Keratinocyte (primary cell): Measurements from ENCODE around the gene ADAMTS13. TPM values are rescaled to one million over a fixed set of nuclear protein-coding genes. Genes with fewer than 3 reads are reported as not detected.

Source experiments
- DNase-seq: peaks from one replicate; pipeline ENCODE4 v3.0.0-alpha.2; 2011; ENCODE audit warnings: low read depth, missing footprints, low spot score
- FAIRE-seq: peaks from 2 replicates; lab custom pipeline; 2011; peaks lifted over from hg19 to GRCh38; lab: Jason Lieb, UNC
- H2AFZ ChIP-seq: 2 replicates; pipeline ENCODE4 v1.6.0; 2012; ENCODE audit warnings: low read length, control low read depth, inconsistent platforms; ENCODE audit not compliant: control insufficient read depth
- H3K27ac ChIP-seq: 2 replicates; pipeline ENCODE4 v1.5.1; 2011; ENCODE audit warnings: low read length; ENCODE audit not compliant: control insufficient read depth, insufficient read depth
- H3K27me3 ChIP-seq: 3 replicates; pipeline ENCODE4 v1.6.0; 2011; ENCODE audit warnings: low read length; ENCODE audit not compliant: control insufficient read depth, insufficient read depth; ENCODE audit errors: extremely low read depth
- H3K36me3 ChIP-seq, 2 experiments: 2 replicates in 1 of 2; 3 replicates in 1 of 2; pipeline ENCODE4 v1.5.1; 2011; ENCODE audit warnings: low read length in 2 of 2, mild to moderate bottlenecking in 1 of 2; ENCODE audit not compliant: control insufficient read depth in 2 of 2, insufficient read depth in 2 of 2; ENCODE audit errors: extremely low read depth in 1 of 2
- H3K4me1 ChIP-seq: 3 replicates; pipeline ENCODE4 v1.5.1; 2011; ENCODE audit warnings: low read length; ENCODE audit not compliant: control insufficient read depth, insufficient read depth; ENCODE audit errors: extremely low read depth
- H3K4me2 ChIP-seq: 3 replicates; pipeline ENCODE4 v1.6.0; 2011; ENCODE audit warnings: low read depth, low read length; ENCODE audit not compliant: control insufficient read depth, insufficient read depth; ENCODE audit errors: extremely low read depth
- H3K4me3 ChIP-seq, 3 experiments: fragments of 200-600 bp in 1 of 3; sonication (generic) in 1 of 3; 2 replicates in 2 of 3; 3 replicates in 1 of 3; pipeline ENCODE4 v1.5.1; 2011 to 2016; ENCODE audit warnings: low read length in 3 of 3, mild to moderate bottlenecking in 3 of 3, control low read depth in 2 of 3, inconsistent platforms in 1 of 3, low read depth in 1 of 3, mixed read lengths in 1 of 3, mixed run types in 1 of 3, moderate library complexity in 1 of 3; ENCODE audit not compliant: control insufficient read depth in 2 of 3, insufficient read depth in 2 of 3; ENCODE audit errors: extremely low read depth in 1 of 3
- H3K79me2 ChIP-seq: 2 replicates; pipeline ENCODE4 v1.6.0; 2012; ENCODE audit warnings: low read length; ENCODE audit not compliant: control insufficient read depth, insufficient read depth
- H3K9ac ChIP-seq: 3 replicates; pipeline ENCODE4 v1.6.0; 2011; ENCODE audit warnings: low read length; ENCODE audit not compliant: control insufficient read depth, insufficient read depth; ENCODE audit errors: extremely low read depth
- H3K9me1 ChIP-seq: 3 replicates; pipeline ENCODE4 v1.6.0; 2011; ENCODE audit warnings: low read length; ENCODE audit not compliant: control insufficient read depth, insufficient read depth; ENCODE audit errors: extremely low read depth
- H3K9me3 ChIP-seq: 2 replicates; pipeline ENCODE4 v1.5.1; 2012; ENCODE audit warnings: low read depth, low read length; ENCODE audit not compliant: control insufficient read depth
- H4K20me1 ChIP-seq: 3 replicates; pipeline ENCODE4 v1.6.0; 2011; ENCODE audit warnings: low read length; ENCODE audit not compliant: control insufficient read depth, insufficient read depth; ENCODE audit errors: extremely low read depth
- EZH2 ChIP-seq: IDR thresholded peaks from one replicate; pipeline ENCODE4 v1.6.1; 2012; ENCODE audit warnings: inconsistent platforms, mild to moderate bottlenecking, low read length, moderate library complexity
- dilution Hi-C: fragments of 300-500 bp; cut with MboI; formaldehyde crosslinking; loops from one replicate; pipeline ENCODE4 v1.7.0; 2020; ENCODE audit warnings: low sequenced_read_pairs; ENCODE audit not compliant: extremely low pct_ligation_motif_present
- polyA plus RNA-seq, 5 experiments: library from polyadenylated mRNA; depleted of rRNA in 3 of 5; stranded (reverse) in 3 of 5; stranded (forward) in 1 of 5; unstranded in 1 of 5; fragments of >200 nt; gene quantifications; 1 replicate in 1 of 5; 2 replicates in 3 of 5; 3 replicates in 1 of 5; pipeline versions ENCODE4 v1.2.1 to v1.2.3, GENCODE V29; 2011 to 2012; ENCODE audit warnings: missing spikeins in 2 of 5, low read depth in 1 of 5, low replicate concordance in 1 of 5
- TF ChIP-seq, protein P1 (sequence below), 3 experiments: IDR thresholded peaks in 1 of 3; conservative IDR thresholded peaks in 1 of 3; optimal IDR thresholded peaks in 1 of 3; 2 replicates in 2 of 3; 3 replicates in 1 of 3; pipeline versions ENCODE3 to v1.5.1; 2011; ENCODE audit warnings: low read length in 3 of 3, mild to moderate bottlenecking in 3 of 3, moderate library complexity in 2 of 3, control low read depth in 1 of 3, inconsistent platforms in 1 of 3; ENCODE audit not compliant: insufficient read depth in 2 of 3; ENCODE audit errors: extremely low read depth in 1 of 3

The ADAMTS13 gene
- polyA plus RNA-seq, 1 donor (not counting 4 experiments of a cell fraction or from before 2014, with no cell fraction given) = 1.1 TPM

DNA sequence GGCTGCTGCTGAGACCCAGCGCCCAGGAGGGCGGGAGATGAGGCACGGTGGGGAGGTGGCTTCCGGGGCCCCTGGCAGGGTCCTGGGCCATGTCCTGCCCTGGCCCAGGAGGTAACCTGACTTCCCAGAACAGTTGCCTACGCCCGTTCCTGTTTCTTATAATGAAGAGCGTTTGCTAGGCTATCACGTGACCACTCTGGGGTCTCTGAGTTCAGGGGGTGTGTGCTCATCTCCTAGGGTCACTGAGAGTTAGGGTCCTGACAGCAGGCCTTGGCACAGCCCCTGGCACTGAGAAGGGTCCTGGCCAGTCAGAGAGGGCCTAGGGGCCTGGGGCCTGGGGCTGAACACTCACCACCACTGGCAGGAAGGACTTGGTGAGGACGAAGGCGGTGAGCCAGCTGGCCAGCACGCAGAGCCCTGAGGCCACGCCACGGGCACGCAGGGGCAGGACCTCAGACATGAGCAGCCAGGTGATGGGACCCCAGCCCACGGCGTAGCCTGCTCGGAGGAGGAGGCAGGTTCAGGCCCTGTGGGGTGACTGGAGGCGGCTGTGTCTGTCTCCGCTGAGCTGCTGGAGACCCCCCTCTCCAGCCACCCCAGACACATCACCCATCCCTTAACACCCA lies 50.7 kb downstream of the ADAMTS13 start:
- TF ChIP-seq, protein P1, sequence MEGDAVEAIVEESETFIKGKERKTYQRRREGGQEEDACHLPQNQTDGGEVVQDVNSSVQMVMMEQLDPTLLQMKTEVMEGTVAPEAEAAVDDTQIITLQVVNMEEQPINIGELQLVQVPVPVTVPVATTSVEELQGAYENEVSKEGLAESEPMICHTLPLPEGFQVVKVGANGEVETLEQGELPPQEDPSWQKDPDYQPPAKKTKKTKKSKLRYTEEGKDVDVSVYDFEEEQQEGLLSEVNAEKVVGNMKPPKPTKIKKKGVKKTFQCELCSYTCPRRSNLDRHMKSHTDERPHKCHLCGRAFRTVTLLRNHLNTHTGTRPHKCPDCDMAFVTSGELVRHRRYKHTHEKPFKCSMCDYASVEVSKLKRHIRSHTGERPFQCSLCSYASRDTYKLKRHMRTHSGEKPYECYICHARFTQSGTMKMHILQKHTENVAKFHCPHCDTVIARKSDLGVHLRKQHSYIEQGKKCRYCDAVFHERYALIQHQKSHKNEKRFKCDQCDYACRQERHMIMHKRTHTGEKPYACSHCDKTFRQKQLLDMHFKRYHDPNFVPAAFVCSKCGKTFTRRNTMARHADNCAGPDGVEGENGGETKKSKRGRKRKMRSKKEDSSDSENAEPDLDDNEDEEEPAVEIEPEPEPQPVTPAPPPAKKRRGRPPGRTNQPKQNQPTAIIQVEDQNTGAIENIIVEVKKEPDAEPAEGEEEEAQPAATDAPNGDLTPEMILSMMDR (optimal IDR thresholded peaks at IDR 0.05 in 1 of 3, IDR thresholded peaks at IDR 0.05 in 1 of 3, conservative IDR thresholded peaks at IDR 0.05 in 1 of 3; ENCODE audit: extremely low read depth in 1 of 3, insufficient read depth in 2 of 3, low read length in 3 of 3) = no peak
- no peak for TF ChIP-seq EZH2
- Histone ChIP-seq H3K4me1 (peaks cover 7% of the 10 kb centered on the region), H3K9ac (no peak overlapping the region), H3K4me3 (no peak overlapping the region), H3K9me3 (no peaks in the 10 kb centered on the region), H3K4me2 (no peak overlapping the region), H3K79me2 (peaks cover 15% of the 10 kb centered on the region), H3K36me3 (peaks cover 21 to 40% of the 10 kb centered on the region in 2 experiments), H3K27me3 (no peaks in the 10 kb centered on the region), H4K20me1 (peaks cover 3% of the 10 kb centered on the region), H3K9me1 (no peaks in the 10 kb centered on the region), H2AFZ (no peak overlapping the region), H3K27ac (no peak overlapping the region)
- dilution Hi-C loops = no loop called here
- FAIRE-seq = no peak
- no peak for DNase-seq

DNA sequence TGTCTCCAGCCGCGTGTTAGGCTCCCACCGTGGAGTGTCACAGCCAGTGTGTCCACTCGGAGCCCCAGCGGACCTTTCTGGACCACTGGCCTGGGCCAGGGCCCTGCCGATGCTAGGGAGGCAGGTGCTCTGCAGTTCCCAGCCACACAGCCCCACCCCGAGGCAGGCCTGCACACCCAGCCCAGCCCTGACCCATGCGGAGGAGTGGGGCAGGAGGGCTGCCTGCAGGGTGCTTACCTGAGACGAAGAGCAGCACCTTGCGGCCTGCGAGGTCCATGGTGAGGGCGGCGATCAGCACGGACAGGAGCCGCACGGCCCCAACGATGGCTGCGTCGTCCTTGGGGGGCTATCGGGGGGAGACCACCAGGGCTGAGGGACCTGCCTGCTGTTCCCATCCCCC lies 51.6 kb downstream of the ADAMTS13 start:
- H3K4me1 ChIP-seq = peaks cover 14% of the 10 kb centered on the region
- peaks cover 21 to 40% of the 10 kb centered on the region in 2 experiments for H3K36me3 ChIP-seq
- no peak overlapping the region for H3K27ac ChIP-seq
- H2AFZ ChIP-seq = no peak overlapping the region
- TF ChIP-seq EZH2 = no peak
- TF ChIP-seq, protein P1 (optimal IDR thresholded peaks at IDR 0.05 in 1 of 3, IDR thresholded peaks at IDR 0.05 in 1 of 3, conservative IDR thresholded peaks at IDR 0.05 in 1 of 3; ENCODE audit: extremely low read depth in 1 of 3, insufficient read depth in 2 of 3, low read length in 3 of 3) = no peak
- H3K27me3 ChIP-seq = no peaks in the 10 kb centered on the region
- dilution Hi-C loops = no loop called here
- peaks cover 3% of the 10 kb centered on the region for H4K20me1 ChIP-seq
- FAIRE-seq (no peak), DNase-seq (no peak)
- H3K4me3 ChIP-seq = no peak overlapping the region
- no peak overlapping the region for H3K9ac ChIP-seq
- H3K9me1 ChIP-seq = peaks cover 3% of the 10 kb centered on the region
- H3K4me2 ChIP-seq = no peak overlapping the region
- peaks cover 23% of the 10 kb centered on the region for H3K79me2 ChIP-seq
- no peaks in the 10 kb centered on the region for H3K9me3 ChIP-seq
